Astrocyte (in vitro differentiated cells and primary cell): ENCODE measurements around the gene PDIA2. TPM values are rescaled to one million over a fixed set of nuclear protein-coding genes. Genes with fewer than 3 reads are reported as not detected.

Experiments
- DNase-seq: peaks from one replicate; pipeline ENCODE4 v3.0.0-alpha.2; 2010; ENCODE audit warnings: low read depth
- FAIRE-seq: peaks from 2 replicates; lab custom pipeline; 2011; peaks lifted over from hg19 to GRCh38; lab: Jason Lieb, UNC
- H2AFZ ChIP-seq: 2 replicates; pipeline ENCODE4 v1.6.0; 2012; ENCODE audit warnings: low read depth, low read length, inconsistent platforms
- H3K27ac ChIP-seq: 2 replicates; pipeline ENCODE4 v1.5.1; 2011; ENCODE audit warnings: low read depth, low read length, inconsistent platforms
- H3K27me3 ChIP-seq: 2 replicates; pipeline ENCODE4 v1.6.0; 2011; ENCODE audit warnings: low read length, inconsistent platforms; ENCODE audit not compliant: insufficient read depth
- H3K36me3 ChIP-seq: 2 replicates; pipeline ENCODE4 v1.5.1; 2011; ENCODE audit warnings: low read length, inconsistent platforms; ENCODE audit not compliant: insufficient read depth
- H3K4me1 ChIP-seq: 2 replicates; pipeline ENCODE4 v1.5.1; 2011; ENCODE audit warnings: low read length, inconsistent platforms; ENCODE audit not compliant: insufficient read depth
- H3K4me2 ChIP-seq: 2 replicates; pipeline ENCODE4 v1.6.0; 2012; ENCODE audit warnings: low read length, inconsistent platforms
- H3K4me3 ChIP-seq: 2 replicates; pipeline ENCODE4 v1.5.1; 2011; ENCODE audit warnings: low read depth, mild to moderate bottlenecking, low read length, inconsistent platforms; ENCODE audit not compliant: insufficient read depth
- H3K79me2 ChIP-seq: 2 replicates; pipeline ENCODE4 v1.6.0; 2012; ENCODE audit warnings: mild to moderate bottlenecking, low read length, inconsistent platforms; ENCODE audit not compliant: insufficient read depth
- H3K9ac ChIP-seq: 2 replicates; pipeline ENCODE4 v1.6.0; 2012; ENCODE audit warnings: mild to moderate bottlenecking, low read length, inconsistent platforms
- H3K9me3 ChIP-seq: 2 replicates; pipeline ENCODE4 v1.5.1; 2012; ENCODE audit warnings: low read depth, mild to moderate bottlenecking, low read length, inconsistent platforms; ENCODE audit not compliant: insufficient read depth
- H4K20me1 ChIP-seq: 2 replicates; pipeline ENCODE4 v1.6.0; 2012; ENCODE audit warnings: low read length, inconsistent platforms; ENCODE audit not compliant: insufficient read depth
- H3K27ac Mint-ChIP-seq: one replicate; pipeline ENCODE4 v1.8.0; 2021; ENCODE audit warnings: mild to moderate bottlenecking, mixed read lengths; ENCODE audit not compliant: unreplicated experiment
- H3K27me3 Mint-ChIP-seq: one replicate; pipeline ENCODE4 v1.8.0; 2021; ENCODE audit warnings: low read depth, mixed read lengths; ENCODE audit not compliant: unreplicated experiment
- H3K36me3 Mint-ChIP-seq: one replicate; pipeline ENCODE4 v1.8.0; 2021; ENCODE audit warnings: low read depth, mixed read lengths; ENCODE audit not compliant: unreplicated experiment
- H3K4me1 Mint-ChIP-seq: one replicate; pipeline ENCODE4 v1.8.0; 2021; ENCODE audit warnings: low read depth, mixed read lengths; ENCODE audit not compliant: unreplicated experiment
- H3K4me3 Mint-ChIP-seq: one replicate; pipeline ENCODE4 v1.8.0; 2021; ENCODE audit warnings: mild to moderate bottlenecking, moderate library complexity, mixed read lengths; ENCODE audit not compliant: unreplicated experiment
- H3K9me3 Mint-ChIP-seq: one replicate; pipeline ENCODE4 v1.8.0; 2021; ENCODE audit warnings: mild to moderate bottlenecking, mixed read lengths; ENCODE audit not compliant: unreplicated experiment
- EZH2 ChIP-seq: IDR thresholded peaks from 2 replicates; pipeline ENCODE4 v1.6.1; 2012; ENCODE audit warnings: mild to moderate bottlenecking, low read length, inconsistent platforms; ENCODE audit not compliant: insufficient read depth
- total RNA-seq: library from RNA; stranded (reverse); gene quantifications from 2 replicates; pipeline ENCODE4 v1.2.1, GENCODE V29; 2021
- TF ChIP-seq, protein P1 (sequence below): IDR thresholded peaks from 2 replicates; pipeline ENCODE4 v1.5.1; 2011; ENCODE audit warnings: low read depth, mild to moderate bottlenecking, inconsistent platforms, low read length, moderate library complexity; ENCODE audit not compliant: insufficient read depth

PDIA2 gene
- total RNA-seq, 1 donor from 2014 or later = 1.5 TPM

GRCh38 chr16:259226-259625, 23.7 kb upstream of the PDIA2 start:
- no peaks in the 10 kb centered on the region for H3K9me3 ChIP-seq
- FAIRE-seq (no peak), DNase-seq (no peak)
- no peaks in the 10 kb centered on the region for H3K79me2 ChIP-seq
- no peak overlapping the region for H3K27ac Mint-ChIP-seq
- H3K27me3 Mint-ChIP-seq = no peaks in the 10 kb centered on the region
- TF ChIP-seq EZH2 = no peak
- TF ChIP-seq, protein P1, sequence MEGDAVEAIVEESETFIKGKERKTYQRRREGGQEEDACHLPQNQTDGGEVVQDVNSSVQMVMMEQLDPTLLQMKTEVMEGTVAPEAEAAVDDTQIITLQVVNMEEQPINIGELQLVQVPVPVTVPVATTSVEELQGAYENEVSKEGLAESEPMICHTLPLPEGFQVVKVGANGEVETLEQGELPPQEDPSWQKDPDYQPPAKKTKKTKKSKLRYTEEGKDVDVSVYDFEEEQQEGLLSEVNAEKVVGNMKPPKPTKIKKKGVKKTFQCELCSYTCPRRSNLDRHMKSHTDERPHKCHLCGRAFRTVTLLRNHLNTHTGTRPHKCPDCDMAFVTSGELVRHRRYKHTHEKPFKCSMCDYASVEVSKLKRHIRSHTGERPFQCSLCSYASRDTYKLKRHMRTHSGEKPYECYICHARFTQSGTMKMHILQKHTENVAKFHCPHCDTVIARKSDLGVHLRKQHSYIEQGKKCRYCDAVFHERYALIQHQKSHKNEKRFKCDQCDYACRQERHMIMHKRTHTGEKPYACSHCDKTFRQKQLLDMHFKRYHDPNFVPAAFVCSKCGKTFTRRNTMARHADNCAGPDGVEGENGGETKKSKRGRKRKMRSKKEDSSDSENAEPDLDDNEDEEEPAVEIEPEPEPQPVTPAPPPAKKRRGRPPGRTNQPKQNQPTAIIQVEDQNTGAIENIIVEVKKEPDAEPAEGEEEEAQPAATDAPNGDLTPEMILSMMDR = no peak
- no peaks in the 10 kb centered on the region for H4K20me1 ChIP-seq
- no peak overlapping the region for H3K4me3 Mint-ChIP-seq
- no peak overlapping the region for H3K9ac ChIP-seq
- H3K4me3 ChIP-seq = no peak overlapping the region
- H3K27me3 ChIP-seq = no peaks in the 10 kb centered on the region
- peaks cover 2% of the 10 kb centered on the region for H3K36me3 ChIP-seq
- no peak overlapping the region for H3K4me2 ChIP-seq
- H3K4me1 ChIP-seq = no peaks in the 10 kb centered on the region
- no peak overlapping the region for H2AFZ ChIP-seq
- no peaks in the 10 kb centered on the region for H3K4me1 Mint-ChIP-seq
- peaks cover 33% of the 10 kb centered on the region for H3K36me3 Mint-ChIP-seq
- H3K27ac ChIP-seq = no peak overlapping the region
- H3K9me3 Mint-ChIP-seq = no peaks in the 10 kb centered on the region

DNA sequence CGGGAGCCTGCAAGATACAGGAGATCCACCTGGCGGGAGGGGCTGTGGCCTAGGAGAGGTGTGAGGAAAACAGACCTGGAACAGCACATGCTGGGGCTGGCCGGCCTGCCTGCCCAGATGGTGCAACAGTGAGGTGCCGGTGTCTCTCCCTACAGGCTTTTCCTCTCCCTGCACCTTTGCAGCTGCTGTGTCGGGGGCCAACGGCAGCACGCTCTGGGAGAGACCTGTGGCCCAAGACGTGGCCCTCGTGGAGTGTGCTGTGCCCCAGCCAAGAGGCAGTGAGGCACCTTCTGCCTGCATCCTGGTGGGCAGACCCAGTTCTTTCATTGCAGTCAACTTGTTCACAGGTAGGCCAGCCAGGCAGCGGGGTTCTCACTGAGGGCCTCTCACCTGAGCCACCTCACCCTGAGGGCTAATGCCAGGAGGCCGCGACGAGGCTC, 23.1 kb upstream of the PDIA2 start:
- Histone ChIP-seq H3K4me2 (no peak overlapping the region), H3K27me3 (no peaks in the 10 kb centered on the region), H3K9me3 (no peaks in the 10 kb centered on the region), H3K36me3 (peaks cover 2% of the 10 kb centered on the region), H3K27ac (no peak overlapping the region), H3K9ac (no peak overlapping the region), H2AFZ (no peak overlapping the region), H4K20me1 (no peaks in the 10 kb centered on the region), H3K4me1 (no peaks in the 10 kb centered on the region), H3K79me2 (no peaks in the 10 kb centered on the region), H3K4me3 (no peak overlapping the region)
- H3K9me3 Mint-ChIP-seq = no peaks in the 10 kb centered on the region
- no peak overlapping the region for H3K27ac Mint-ChIP-seq
- DNase-seq (no peak), FAIRE-seq (no peak)
- no peak overlapping the region for H3K4me3 Mint-ChIP-seq
- H3K4me1 Mint-ChIP-seq = no peaks in the 10 kb centered on the region
- H3K36me3 Mint-ChIP-seq = peaks cover 33% of the 10 kb centered on the region
- no peak for TF ChIP-seq EZH2
- TF ChIP-seq, protein P1 = no peak
- no peaks in the 10 kb centered on the region for H3K27me3 Mint-ChIP-seq

GRCh38 chr16:260326-260725, 22.6 kb upstream of the PDIA2 start:
- Mint-ChIP-seq H3K36me3 (peaks cover 35% of the 10 kb centered on the region), H3K4me3 (no peak overlapping the region), H3K4me1 (no peaks in the 10 kb centered on the region), H3K27me3 (no peaks in the 10 kb centered on the region), H3K9me3 (no peaks in the 10 kb centered on the region), H3K27ac (no peak overlapping the region)
- DNase-seq = no peak
- H3K9me3 ChIP-seq = no peaks in the 10 kb centered on the region
- TF ChIP-seq, protein P1 = no peak
- TF ChIP-seq EZH2 = no peak
- no peak overlapping the region for H3K27ac ChIP-seq
- H3K4me2 ChIP-seq = no peak overlapping the region
- H3K4me3 ChIP-seq = no peak overlapping the region
- no peak for FAIRE-seq
- H4K20me1 ChIP-seq = no peaks in the 10 kb centered on the region
- no peak overlapping the region for H3K9ac ChIP-seq
- no peaks in the 10 kb centered on the region for H3K27me3 ChIP-seq
- H2AFZ ChIP-seq = no peak overlapping the region
- no peaks in the 10 kb centered on the region for H3K4me1 ChIP-seq
- no peaks in the 10 kb centered on the region for H3K79me2 ChIP-seq
- H3K36me3 ChIP-seq = peaks cover 2% of the 10 kb centered on the region
